GM21737 (cell line): ENCODE results near the gene NIN.

Source experiments
- ATAC-seq: cut with Tn5 transposase; IDR thresholded peaks from one replicate; pipeline ENCODE4 v1.9.1; 2021; ENCODE audit warnings: mild to moderate bottlenecking, moderate library complexity; ENCODE audit not compliant: unreplicated experiment

Gene NIN

DNA sequence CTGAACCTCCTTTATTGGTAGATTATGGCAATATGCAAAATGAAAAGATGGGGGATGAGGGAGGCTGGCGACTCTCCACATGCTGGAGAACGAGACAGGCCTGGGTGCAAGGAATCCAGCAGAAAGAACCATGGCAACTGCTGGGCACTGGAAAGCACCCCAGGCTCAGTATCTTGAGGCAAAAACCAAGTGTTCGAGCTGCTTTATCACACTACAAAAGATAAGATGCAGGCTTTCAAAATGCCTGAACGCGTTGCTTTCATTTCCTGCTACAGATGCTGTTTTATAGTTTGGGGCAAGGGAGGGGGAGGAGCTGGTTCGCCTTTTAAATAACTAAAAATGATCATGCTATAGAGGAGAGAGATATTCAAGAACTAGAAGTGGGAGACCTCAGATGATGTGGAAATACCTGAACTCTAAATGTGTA is 38.9 kb downstream of the NIN start:
- no peak for ATAC-seq

DNA sequence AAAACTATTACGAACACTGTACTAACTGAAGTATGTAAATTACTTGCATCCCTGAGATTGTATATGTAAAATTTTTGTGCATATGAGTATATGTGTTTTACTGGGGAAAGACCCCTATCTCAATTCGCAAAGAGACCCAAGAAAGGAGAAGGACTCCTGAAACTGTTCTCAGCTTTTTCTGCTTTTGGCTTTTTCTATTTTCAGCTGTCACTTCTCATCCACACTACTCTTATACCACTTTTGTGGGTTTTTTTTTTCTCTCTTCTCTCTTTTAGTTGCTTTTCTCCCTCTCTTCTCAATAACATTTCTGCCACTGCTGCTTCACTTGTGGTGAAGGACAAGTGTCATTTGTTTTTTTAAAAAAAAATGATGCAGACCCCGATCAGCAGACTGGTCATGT is 39.8 kb downstream of the NIN start:
- ATAC-seq = no peak

DNA sequence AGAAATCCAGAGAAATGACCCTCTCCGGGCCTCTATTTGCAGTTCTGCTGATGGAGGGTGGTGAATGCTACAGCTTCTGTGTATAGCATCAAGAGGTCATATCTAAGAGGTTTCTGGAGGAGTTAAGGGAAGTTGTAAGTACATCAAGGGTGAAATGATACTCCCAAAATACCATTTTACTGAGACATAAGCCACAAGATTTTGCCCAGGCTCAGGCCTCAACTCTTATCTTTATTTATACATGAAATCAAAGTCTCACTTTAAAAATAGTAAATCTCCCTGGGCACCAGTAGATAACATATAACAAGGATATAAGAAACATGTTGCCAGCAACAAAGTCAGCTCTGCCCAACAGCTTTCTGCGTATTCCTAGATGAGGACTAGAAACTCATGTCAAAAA is 40.4 kb downstream of the NIN start:
- no peak for ATAC-seq

DNA sequence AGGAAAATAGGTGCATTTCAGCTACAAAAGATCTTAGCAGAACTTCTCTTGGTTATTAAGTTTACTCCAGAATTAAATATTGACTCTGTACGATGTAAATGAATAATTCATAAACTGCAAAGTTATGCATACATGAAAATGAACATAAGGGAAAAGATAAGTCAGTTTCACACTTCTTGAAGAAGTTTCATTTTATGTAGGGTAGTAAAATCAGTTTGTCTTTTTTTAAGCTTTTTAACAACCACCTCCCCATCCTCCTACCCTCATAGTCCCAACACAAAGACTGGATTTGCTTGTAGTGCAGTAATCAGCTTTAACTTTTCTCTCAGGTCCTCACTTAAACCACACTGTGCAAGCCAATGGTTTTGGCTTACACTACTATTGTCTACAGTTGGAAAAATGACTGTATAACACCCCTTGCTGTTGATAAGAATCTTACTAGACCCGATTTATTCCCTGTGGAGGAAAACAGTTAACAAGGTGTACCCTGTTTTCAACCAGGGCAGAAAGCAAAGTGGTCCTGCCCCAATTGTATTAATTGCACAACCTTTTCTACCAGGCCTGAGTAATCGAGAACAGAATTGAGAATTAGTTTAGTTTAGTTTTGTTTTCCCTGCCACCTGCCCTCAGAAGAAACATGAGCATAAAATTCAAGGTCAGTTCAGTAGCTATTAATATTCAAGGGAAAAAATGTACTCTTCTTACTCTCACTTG is 44.1 kb downstream of the NIN start:
- ATAC-seq = no peak

DNA sequence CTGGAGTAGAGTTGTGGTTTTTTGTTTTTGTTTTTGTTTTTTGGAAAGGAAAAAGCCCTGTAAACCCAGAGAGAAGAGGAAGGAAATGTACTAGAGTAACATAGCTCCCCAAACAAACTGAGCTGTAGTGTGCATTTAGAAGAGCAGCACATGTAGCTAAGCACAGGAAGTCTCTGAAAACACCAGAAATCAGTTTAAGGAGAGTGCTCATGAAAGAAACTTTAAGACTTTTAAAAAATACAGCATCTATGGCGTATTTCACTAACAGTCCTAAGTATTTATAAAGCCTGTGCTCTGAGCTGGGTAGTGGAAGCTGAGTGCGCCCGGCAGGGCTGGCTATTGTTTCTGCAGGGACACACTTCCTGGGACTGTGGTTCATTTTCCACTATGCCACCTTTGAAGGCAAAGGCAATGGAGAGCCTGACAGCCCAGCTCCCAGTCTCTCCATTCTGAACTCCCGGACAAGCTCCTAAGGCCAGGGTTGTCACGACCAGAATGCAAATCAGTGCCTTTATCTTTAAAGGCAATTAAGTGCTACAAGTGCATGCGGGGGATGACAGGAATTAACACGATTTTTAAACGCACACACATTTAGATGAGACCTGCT is 45.4 kb downstream of the NIN start:
- ATAC-seq = no peak

DNA sequence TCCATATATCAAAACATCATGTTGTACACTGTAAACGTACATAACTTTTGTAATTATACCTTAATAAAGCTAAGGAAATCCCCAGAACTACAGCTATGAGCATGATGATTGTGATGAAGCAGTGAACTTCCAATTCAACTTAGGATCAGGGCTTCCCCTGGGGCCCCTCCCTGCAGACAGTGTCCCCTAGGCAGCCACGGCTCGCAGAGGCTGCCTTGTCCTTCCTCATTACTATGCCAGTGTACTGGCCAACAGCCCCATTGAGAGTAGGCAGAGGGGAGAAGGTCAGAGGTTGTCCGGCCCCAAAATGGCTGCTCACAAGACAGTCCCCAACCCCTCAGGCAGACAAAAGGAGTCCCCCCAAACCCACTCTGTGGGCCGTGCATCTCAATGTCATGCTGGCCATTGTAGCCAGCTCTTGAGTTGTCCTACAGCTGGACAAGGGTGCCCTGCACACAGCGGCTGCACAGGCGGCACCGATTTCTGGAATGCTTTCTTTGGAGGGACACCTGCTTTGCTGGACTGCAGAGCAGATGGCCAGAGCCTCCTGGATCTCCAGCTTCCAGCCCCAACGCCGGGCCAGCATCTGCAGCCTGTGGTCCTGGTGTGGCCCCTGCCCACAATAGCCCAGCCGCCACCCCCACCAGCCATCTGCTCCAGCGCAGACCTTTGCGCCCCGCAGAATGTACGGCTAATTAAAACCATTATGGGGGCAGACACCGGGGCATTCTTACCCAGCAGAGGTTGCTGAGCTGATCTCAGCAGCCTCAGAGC is 46.1 kb downstream of the NIN start:
- no peak for ATAC-seq

DNA sequence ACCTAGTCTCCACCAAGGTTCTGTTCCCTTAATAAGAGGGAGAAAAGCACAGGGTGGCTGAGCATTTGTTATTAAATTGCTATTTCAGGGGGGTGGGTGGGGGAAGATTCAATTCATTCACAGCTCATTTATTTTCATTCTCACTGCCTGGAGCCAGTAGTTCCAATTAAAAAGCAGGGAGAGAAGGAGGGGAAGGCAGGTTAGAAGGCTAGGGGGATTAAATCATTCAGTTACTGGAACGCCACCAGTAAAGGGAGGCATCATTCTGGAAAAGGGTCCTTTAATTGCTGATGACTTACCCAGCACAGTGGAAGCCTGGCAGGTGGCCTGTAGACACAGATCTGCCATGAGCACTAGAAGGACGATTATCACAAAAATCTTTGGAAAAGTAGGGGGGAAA is 47.4 kb downstream of the NIN start:
- ATAC-seq = no peak

DNA sequence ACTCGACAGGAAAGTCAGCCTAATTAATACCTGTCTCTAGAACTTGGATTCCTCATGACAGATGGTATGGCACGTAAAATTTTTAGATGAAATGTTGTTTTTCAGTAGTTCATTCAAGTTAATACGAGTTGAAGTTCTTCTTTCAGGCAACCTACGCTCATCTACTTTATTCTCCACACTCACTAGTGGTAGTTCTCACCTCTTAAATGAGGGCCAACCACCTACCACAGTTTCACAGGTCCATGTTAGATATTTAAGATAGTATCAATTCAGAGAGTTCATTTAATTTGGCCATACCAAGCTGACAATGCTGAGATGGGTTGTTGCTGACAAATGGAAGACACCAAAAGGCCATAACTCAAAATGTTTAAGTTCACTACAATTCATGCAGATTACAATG is 50.6 kb downstream of the NIN start:
- ATAC-seq = no peak

DNA sequence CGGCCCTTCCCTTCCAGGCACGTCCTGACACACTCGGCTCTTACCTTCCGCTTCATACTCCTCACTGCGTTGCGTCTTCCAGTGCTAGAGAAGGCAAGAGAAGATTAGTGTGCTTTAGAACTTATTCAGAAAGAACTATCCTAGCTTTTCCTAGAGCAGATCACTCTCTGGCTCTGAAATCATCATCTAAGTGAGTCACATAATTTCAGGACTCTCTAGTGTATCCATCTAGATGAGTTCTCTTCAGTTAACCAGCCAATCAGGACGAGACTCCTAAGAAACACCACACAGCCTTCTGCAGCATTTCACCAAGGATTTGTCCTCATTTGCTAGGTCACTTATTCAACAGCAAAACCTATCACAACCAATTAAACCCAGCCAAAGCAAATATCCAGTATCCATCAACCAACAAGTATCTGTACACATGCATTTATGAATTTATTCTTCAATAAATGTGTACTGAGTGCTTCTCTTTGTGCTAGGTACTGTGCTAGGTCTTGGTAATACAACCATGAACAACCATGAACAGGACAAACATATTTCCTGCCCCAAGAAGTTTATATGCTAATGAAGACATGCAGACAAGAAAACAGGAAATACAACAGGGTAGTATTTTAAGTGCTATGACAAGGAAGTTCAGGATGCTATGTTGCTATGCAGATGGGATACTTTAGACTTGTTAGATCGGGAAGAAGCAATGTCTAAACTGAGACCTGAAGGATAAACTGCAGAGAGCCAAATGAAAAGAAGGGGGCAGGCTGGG is 52.1 kb downstream of the NIN start:
- ATAC-seq = no peak

DNA sequence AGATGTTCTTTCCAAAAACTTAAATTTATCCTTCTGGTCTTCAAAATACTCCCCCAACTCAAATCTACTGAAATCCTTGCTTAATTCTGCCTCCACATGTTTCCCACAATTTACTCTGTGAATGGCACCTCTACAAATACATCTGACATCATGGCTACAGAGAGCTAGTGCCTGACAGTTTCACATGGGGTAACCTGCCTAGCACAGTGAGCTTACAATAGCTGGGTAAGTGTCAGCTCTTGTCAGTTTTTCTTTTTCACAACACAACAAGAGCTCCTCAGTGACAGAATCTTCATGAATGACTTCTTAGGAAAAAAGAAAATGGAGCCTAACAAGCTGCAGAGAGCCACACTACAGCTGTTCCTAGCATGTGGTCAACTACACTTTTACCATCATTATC is 54.4 kb downstream of the NIN start:
- ATAC-seq = no peak

DNA sequence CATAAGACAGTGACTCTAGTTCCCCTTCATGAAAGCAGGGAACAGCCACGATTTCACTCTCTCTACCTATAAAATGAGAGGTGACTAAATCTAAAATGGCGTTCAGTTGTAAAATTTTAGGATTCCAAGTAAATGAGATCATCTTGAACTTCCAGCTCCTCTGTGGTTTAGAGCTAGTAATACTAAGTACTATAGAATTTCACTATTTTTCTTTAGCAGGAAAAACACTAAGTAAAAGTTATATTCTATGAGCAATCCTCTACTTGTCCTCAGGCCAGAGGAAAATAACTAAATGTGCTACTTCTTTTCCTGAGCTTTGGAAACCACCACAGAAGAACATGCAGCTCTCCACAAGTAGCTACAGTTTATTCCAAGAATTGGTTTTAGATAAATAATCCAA is 55.6 kb downstream of the NIN start:
- ATAC-seq = no peak

DNA sequence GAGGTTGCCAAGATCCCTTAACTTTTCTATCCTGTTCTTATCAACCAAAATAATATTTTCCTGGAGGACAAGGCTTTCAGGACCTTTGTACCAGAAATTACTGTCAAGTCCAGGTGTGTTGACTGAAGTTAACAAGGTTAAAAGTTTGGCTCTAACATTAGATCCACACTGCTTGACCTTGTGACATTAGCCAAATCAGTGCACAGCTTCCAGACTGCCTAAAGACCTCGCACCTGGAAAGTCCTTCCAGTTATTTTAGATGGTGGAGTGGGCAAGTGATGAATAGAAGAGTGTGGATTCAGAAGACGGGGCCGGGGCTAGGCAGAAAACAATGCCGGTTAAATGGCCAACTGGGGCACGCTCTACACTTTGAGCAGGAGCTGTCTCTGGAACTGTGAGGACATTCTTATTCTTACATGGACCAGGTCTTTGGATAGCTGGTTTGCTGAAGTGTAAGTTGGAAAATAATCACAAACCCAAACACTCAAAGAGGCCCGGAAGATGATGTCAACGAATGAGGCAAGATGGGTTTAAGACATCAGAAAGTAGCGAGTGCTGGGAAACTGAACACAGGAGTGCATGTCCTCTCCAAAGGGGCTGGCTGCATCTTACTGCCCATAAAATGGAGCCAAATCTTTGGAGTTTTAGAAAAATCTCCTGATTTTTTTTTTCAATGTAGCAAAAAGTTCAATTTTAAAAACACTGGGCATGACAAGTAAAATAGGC is 56.3 kb downstream of the NIN start:
- no peak for ATAC-seq

DNA sequence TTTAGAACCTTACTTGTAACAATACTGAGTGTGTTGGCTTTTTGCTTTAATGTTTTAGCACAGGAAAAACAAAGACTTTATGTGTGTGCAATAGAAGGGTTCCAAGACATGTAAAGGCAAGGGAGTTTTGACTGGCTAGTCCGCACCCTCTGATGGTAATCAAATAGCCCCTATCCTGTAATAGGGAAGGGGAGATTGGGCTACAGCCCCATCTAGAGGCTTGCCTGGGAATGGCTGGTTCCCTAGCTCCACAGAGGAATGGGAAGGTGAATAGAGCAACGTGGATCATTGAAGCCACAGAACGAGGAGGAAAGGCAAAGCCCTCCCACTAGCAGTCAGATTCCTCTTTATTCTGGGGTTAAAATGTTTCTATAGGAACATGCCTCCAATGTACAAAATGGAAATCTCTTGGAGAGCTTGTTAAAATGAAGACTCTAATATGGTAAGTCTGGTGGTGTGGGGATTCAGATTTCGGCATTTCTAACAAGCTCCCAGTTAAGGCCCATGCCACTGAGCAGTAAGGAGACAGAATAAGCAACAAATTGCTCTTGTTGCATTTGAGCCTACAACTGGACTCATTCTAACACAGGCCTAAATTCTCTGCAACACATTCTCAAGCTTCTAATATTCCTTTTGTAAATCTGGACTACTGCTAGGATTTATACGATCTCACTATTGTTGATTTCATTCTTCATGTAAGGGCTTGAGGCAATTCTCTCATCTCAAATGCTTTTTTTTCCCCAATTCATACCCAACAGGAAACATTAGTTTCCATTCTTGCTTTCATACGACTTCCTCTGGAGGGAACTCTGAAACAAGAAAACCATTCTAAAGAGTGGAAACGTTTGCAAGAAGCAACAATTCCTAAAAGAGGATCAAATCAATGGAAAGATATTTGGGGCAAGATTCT is 57.1 kb downstream of the NIN start:
- no peak for ATAC-seq

DNA sequence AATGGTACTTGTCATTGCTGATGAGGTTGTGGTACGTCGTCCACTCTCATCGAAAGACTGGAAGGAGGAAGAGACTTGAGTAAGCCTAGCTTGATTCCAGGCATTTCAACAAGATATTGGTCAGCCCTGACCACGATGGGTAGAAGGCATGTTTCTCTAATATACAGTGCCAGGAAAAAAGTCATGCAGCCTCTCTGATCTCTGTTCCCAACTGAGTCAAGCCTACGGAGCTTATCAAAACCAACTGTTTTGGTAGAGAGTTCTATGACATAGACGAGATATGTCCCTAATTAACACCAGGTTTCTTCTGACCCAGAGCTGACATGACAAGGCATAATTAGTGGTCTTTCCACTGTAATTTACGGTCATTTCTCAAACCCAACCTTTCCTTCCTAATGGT is 58.5 kb downstream of the NIN start:
- ATAC-seq = no peak

DNA sequence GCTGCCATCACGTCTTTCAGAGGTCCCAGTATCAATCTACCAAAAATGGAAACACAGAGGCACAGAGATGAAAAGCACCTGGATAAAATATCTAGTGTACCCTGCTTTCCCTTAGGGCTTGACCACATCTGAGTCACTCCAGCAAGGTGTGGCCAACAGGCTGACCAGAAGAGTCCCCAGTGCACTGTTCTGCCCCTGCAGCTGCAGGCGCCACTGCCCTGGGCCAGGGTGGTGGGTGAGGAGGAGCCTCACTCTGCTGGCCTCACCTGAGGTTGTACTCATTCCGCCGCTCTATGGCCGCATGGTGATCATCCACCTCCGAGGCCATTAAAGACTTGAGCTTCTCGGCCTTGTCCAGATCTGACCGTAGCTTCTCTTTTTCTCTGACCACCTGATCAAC is 60.4 kb downstream of the NIN start:
- ATAC-seq = no peak

DNA sequence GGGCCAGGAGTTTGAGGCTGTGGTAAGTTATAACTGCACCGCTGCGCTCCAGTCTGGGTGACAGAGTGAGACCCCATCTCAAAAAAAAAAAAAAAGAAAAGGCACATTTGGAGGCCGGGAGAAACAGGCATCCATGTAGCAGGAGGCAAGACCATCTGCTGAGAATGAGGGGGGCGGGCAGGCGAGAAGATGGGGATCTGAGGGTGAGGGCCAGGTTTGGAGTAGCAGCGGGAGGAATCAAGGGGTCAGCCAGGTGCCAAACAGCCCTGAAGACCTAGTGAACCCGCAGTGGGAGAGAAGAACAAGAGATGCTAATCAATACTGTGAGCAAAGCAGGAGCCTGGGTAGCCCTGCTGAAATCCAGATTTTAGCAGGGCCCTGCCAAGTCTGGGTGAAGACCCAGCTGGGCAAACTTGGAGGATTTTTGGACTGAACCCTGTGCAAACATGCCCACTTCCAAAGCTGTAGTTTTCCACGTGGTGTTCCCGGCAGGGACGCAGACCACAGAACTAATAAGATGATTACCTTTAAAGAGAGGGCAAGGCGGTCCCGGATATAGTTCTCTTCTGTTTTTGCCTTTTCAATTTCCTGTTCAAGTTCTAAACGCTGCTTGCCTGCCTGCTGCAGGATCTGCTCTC is 61.0 kb downstream of the NIN start:
- no peak for ATAC-seq

DNA sequence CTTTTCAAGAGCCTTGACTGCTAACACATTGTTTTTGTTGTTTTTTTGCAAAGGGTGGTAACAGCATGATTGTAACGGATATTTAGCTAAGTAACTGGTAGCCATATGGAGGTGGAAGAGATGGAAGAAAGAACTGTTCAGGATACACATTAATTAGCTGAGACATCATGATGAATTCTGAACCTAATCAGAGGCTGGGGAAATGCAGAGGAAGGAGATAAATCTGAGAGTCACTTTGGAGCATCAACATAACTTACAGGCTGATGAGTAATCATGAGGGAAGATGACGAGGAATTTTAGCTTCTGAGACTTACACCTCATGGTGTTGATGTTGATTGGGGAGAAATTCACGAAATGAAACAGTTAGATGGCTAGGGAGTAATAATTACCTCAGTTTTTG is 62.3 kb downstream of the NIN start:
- ATAC-seq = no peak

DNA sequence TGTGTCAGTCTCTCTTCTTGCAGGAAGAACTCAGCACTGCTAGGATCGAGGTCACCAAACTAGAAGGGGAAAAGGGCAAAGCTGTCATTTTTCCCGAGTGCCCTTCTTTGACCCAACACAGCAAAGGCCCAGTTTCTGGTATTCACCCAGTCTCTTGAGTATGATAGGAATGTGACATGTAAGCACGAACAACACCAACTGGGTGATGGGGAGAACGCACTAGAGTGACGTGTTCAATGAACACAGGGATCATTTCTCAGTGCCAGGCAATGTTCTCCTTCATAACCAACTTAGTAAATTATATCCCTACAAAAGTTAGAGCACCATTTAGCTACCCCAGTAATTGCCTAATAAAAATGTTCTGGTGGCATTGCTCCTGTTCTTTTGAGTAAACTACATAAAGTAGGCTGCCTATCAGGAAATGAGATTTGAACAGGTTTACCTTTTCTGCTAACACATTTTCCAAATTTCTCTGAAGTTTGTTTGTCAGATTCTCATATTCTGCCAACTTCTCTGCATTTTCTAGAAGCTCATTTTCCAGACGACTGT is 64.5 kb downstream of the NIN start:
- ATAC-seq = no peak

DNA sequence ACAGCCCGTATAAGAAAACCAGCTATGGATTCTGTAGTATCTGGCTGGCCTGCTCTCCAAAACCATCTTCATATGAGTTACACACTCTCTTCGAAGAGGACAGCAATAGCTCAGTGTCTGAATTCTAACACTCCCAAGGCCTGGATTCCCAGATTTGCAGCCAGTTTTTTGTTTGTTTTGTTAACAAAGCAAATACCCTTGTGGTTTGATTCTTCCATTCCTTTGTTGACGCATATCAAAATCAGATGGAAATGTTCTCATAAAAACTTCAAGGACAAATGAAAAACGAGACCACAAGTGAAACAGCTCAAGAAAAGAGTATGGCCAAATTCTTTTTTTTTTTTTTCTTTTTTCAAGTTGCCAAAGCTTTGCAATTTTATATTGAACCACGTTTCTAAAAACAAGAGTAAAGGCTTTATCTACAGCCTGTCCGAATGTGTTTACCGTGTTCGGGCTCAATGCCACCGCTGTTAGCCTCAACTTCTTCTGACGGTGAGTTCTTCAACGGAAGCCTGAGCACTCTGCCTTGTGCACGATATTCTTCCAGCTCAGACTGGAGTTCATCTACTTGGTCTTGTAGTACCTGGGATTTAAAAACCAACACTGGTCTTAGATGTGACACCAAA is 67.5 kb downstream of the NIN start:
- no peak for ATAC-seq
